Muscle layer of colon (tissue), 2 donors: ENCODE data around the gene HMCES.

Source experiments
- H3K27ac ChIP-seq: one replicate; pipeline ENCODE4 v1.7.0; 2013; ENCODE audit warnings: low read depth, mild to moderate bottlenecking, low read length, moderate library complexity
- H3K27me3 ChIP-seq, 2 donors: one replicate each; pipeline ENCODE4 v1.7.0; 2013; ENCODE audit warnings: low read length in 2 of 2, mild to moderate bottlenecking in 2 of 2; ENCODE audit not compliant: insufficient read depth in 2 of 2, control insufficient read depth in 1 of 2
- H3K36me3 ChIP-seq: one replicate; pipeline ENCODE4 v1.7.0; 2013; ENCODE audit warnings: mild to moderate bottlenecking, low read length; ENCODE audit not compliant: insufficient read depth
- H3K4me1 ChIP-seq: one replicate; pipeline ENCODE4 v1.7.0; 2013; ENCODE audit warnings: mild to moderate bottlenecking, low read length; ENCODE audit not compliant: insufficient read depth
- H3K4me3 ChIP-seq, 2 donors: one replicate each; pipeline ENCODE4 v1.7.0; 2013; ENCODE audit warnings: low read length in 2 of 2, low read depth in 1 of 2, mild to moderate bottlenecking in 1 of 2, moderate library complexity in 1 of 2
- H3K9ac ChIP-seq: one replicate; pipeline ENCODE4 v1.7.0; 2013; ENCODE audit warnings: low read length
- H3K9me3 ChIP-seq: one replicate; pipeline ENCODE4 v1.7.0; 2013; ENCODE audit warnings: mild to moderate bottlenecking, low read length
- donor health status: abdominal sarcoma.
- donor health status: Adenocarcinoma of cecum.

Gene HMCES

GRCh38 chr3:129316248-129317013 lies 37.8 kb downstream of the HMCES start:
- Histone ChIP-seq H3K9me3 (no peaks in the 10 kb centered on the region), H3K4me3 (peak overlapping the region; percentile 75 to 98), H3K4me1 (peaks cover 17% of the 10 kb centered on the region), H3K27ac (peak overlapping the region; percentile 98), H3K9ac (peak overlapping the region; percentile 33), H3K27me3 (no peaks in the 10 kb centered on the region), H3K36me3 (peaks cover 6% of the 10 kb centered on the region)

GRCh38 chr3:129317014-129317771 lies 38.5 kb downstream of the HMCES start:
- peak overlapping the region; percentile 98 for H3K27ac ChIP-seq
- H3K27me3 ChIP-seq = no peaks in the 10 kb centered on the region
- peaks cover 17% of the 10 kb centered on the region for H3K4me1 ChIP-seq
- no peaks in the 10 kb centered on the region for H3K9me3 ChIP-seq
- peak overlapping the region; percentile 75 to 98 for H3K4me3 ChIP-seq
- H3K9ac ChIP-seq = peak overlapping the region; percentile 6
- H3K36me3 ChIP-seq = peaks cover 6% of the 10 kb centered on the region

- Histone ChIP-seq H3K9ac (no peak overlapping the region), H3K4me3 (no peak overlapping the region), H3K9me3 (no peaks in the 10 kb centered on the region), H3K27ac (no peak overlapping the region), H3K27me3 (no peaks in the 10 kb centered on the region), H3K36me3 (peaks cover 6% of the 10 kb centered on the region), H3K4me1 (peaks cover 17% of the 10 kb centered on the region)
These were observed 39.2 kb downstream of the HMCES start for GRCh38 chr3:129317848-129318247.

- H3K27ac ChIP-seq = no peak overlapping the region
- no peak overlapping the region for H3K4me3 ChIP-seq
- no peak overlapping the region for H3K9ac ChIP-seq
- H3K4me1 ChIP-seq = peaks cover 13% of the 10 kb centered on the region
- H3K27me3 ChIP-seq = no peaks in the 10 kb centered on the region
- H3K36me3 ChIP-seq = peaks cover 6% of the 10 kb centered on the region
- H3K9me3 ChIP-seq = no peaks in the 10 kb centered on the region
These were observed 40.3 kb downstream of the HMCES start for GRCh38 chr3:129318921-129319320.

GRCh38 chr3:129320261-129320660 lies 41.6 kb downstream of the HMCES start:
- Histone ChIP-seq H3K36me3 (peaks cover 6% of the 10 kb centered on the region), H3K9me3 (no peaks in the 10 kb centered on the region), H3K27ac (no peak overlapping the region), H3K4me3 (no peak overlapping the region), H3K4me1 (peaks cover 7% of the 10 kb centered on the region), H3K9ac (no peak overlapping the region), H3K27me3 (no peaks in the 10 kb centered on the region)

GRCh38 chr3:129320825-129321487 lies 42.3 kb downstream of the HMCES start:
- Histone ChIP-seq H3K27ac (no peak overlapping the region), H3K9me3 (no peaks in the 10 kb centered on the region), H3K36me3 (peaks cover 6% of the 10 kb centered on the region), H3K27me3 (no peaks in the 10 kb centered on the region), H3K4me1 (peaks cover 7% of the 10 kb centered on the region), H3K9ac (no peak overlapping the region), H3K4me3 (no peak overlapping the region)

GRCh38 chr3:129321887-129322286 lies 43.2 kb downstream of the HMCES start:
- Histone ChIP-seq H3K9ac (no peak overlapping the region), H3K36me3 (peaks cover 6% of the 10 kb centered on the region), H3K27ac (no peak overlapping the region), H3K27me3 (no peaks in the 10 kb centered on the region), H3K4me1 (peaks cover 7% of the 10 kb centered on the region), H3K4me3 (no peak overlapping the region), H3K9me3 (no peaks in the 10 kb centered on the region)

- H3K9ac ChIP-seq = no peak overlapping the region
- H3K27ac ChIP-seq = no peak overlapping the region
- H3K9me3 ChIP-seq = no peaks in the 10 kb centered on the region
- H3K4me3 ChIP-seq = no peak overlapping the region
- no peaks in the 10 kb centered on the region for H3K4me1 ChIP-seq
- H3K27me3 ChIP-seq = no peaks in the 10 kb centered on the region
- peaks cover 6% of the 10 kb centered on the region for H3K36me3 ChIP-seq
These were observed 45.1 kb downstream of the HMCES start for GRCh38 chr3:129323651-129324294.

- Histone ChIP-seq H3K27me3 (no peaks in the 10 kb centered on the region), H3K36me3 (peaks cover 6% of the 10 kb centered on the region), H3K27ac (no peak overlapping the region), H3K9ac (no peak overlapping the region), H3K4me3 (no peak overlapping the region), H3K4me1 (no peaks in the 10 kb centered on the region), H3K9me3 (no peaks in the 10 kb centered on the region)
These were observed 46.2 kb downstream of the HMCES start for GRCh38 chr3:129324855-129325254.

GRCh38 chr3:129325383-129325782 lies 46.7 kb downstream of the HMCES start:
- Histone ChIP-seq H3K4me1 (no peaks in the 10 kb centered on the region), H3K36me3 (peaks cover 6% of the 10 kb centered on the region), H3K9ac (no peak overlapping the region), H3K27me3 (no peaks in the 10 kb centered on the region), H3K27ac (no peak overlapping the region), H3K4me3 (no peak overlapping the region), H3K9me3 (no peaks in the 10 kb centered on the region)

- no peaks in the 10 kb centered on the region for H3K27me3 ChIP-seq
- H3K4me1 ChIP-seq = no peaks in the 10 kb centered on the region
- no peaks in the 10 kb centered on the region for H3K9me3 ChIP-seq
- H3K27ac ChIP-seq = no peak overlapping the region
- H3K36me3 ChIP-seq = no peaks in the 10 kb centered on the region
- H3K9ac ChIP-seq = no peak overlapping the region
- H3K4me3 ChIP-seq = no peak overlapping the region
These were observed 47.5 kb downstream of the HMCES start for GRCh38 chr3:129326138-129326537.
